NCI-H146 treated with DMSO at 0.1 percent for 48 hours (cell line): ENCODE results near the gene MT1HL1.

Source experiments
- DNase-seq: peaks from one replicate; lab custom pipeline; 2025; ENCODE audit not compliant: unreplicated experiment; lab: John Stamatoyannopoulos, UW

MT1HL1 gene

DNA sequence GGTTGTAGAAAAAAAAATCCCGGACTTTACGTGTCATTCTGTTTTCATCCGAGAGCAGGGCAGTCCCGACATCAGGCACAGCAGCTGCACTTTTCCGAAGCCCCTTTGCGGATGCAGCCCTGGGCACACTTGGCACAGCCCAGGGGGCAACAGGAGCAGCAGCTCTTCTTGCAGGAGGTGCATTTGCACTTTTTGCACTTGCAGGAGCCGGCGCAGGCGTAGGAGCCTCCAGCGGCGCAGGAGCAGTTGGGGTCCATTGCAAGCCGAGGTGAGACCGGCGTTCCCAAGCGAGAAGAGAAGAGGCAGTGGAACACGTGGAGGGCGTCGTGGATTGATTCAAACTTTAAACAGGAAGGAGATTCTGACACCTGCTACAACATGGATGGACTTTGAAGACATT is at the start of gene MT1HL1:
TSS of gene MT1HL1 (minus strand) at position 326 of the 400 bp plus-strand sequence. CDS start at position 257, 69 bp downstream.
- DNase-seq: no peak

- no peak for DNase-seq
Measured at GRCh38 chr1:237050915-237051314, 46.7 kb upstream of the MT1HL1 start.

DNA sequence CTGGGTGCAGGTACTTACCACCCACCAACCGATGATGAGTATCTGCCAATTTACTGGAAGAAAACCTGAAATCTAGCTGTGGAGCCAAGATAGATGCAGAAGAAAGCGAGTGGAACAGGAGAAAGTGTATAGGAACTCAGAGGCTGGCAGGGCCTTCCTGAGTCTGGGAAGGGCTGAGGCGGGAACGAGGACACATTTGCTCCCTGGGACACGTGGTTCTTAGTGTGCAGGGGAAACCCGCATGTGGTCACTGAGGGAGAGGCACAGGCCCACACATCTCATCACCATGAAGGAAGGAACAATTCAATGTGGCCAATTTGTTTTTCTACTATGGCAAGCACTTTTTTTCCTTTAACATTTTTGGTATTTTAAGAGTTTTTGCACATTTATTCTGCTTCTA is 45.9 kb upstream of the MT1HL1 start:
- no peak for DNase-seq

GRCh38 chr1:237048803-237049202 is 44.6 kb upstream of the MT1HL1 start:
- no peak for DNase-seq

DNA sequence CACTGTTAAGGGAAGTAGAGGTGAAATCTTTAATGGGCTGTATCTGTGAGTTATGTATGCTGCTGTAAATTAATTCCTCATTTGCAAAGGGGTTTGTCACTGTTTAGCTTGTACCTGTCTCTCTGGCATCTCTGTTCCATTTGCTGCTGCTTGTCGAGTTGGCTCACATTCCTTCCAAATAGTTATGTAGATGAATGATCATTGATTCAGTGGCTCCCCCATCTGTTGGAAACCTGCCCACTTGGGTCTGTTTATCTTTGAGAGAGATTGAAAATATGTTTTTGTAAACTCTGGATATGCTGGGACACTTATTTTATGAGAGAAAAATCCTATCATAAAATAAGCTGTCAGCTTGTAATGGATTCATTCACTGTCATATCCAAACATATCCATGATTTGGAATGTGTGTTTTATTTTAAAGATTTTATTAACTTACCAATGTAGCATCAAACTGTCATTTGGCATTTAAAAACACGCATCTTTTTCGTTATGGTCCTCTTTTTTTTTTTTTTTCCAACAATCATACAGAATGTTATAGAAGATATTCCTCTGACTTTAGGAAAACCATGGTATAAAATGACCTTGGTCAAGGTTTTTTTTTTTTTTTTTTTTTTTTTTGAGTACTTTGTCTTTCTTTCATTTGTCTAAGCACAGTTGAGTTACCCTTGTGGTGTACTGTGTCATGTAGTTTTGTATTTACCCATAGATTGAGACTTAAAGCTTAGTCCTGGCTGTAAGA is 41.2 kb upstream of the MT1HL1 start:
- DNase-seq: no peak

DNA sequence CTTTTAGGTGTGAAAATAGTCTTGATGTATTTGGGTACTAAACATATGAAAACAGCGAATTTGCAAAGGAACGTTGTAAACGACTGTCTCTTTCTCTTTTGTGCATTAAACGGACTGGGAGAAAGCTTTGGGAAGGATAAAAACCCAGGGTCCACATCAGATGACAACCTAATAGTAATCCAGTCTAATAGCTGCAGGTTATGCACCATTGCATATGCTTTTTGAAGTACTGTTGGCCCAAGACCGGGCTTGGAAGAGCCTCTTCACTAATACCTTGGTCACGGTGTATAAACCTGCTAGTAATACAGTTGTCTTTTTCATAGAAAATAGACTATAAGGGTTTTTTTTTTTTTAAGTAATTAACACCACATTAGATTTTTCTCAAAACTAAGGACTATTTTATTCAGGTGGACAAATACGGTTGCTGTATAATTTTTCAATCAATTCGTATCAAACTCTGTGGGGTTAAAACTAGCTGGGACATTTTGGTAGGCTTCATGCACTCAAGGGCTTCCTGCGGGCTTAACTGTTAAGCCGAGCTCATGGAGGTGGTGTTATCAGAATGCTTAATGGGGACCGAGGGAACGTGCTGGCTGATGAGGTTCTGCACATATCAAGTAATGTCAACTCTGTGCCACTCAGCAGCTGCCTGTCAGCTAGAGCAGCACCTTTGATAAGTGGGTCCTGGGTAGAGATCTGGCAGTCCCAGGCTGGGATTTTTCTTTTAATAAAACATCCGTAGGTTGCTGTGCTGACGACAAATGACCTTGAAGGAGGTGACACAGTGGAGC is 39.8 kb upstream of the MT1HL1 start:
- no peak for DNase-seq

GRCh38 chr1:237042892-237043576 is 38.8 kb upstream of the MT1HL1 start:
- DNase-seq: no peak

GRCh38 chr1:237042526-237042891 is 38.3 kb upstream of the MT1HL1 start:
- DNase-seq: no peak

DNA sequence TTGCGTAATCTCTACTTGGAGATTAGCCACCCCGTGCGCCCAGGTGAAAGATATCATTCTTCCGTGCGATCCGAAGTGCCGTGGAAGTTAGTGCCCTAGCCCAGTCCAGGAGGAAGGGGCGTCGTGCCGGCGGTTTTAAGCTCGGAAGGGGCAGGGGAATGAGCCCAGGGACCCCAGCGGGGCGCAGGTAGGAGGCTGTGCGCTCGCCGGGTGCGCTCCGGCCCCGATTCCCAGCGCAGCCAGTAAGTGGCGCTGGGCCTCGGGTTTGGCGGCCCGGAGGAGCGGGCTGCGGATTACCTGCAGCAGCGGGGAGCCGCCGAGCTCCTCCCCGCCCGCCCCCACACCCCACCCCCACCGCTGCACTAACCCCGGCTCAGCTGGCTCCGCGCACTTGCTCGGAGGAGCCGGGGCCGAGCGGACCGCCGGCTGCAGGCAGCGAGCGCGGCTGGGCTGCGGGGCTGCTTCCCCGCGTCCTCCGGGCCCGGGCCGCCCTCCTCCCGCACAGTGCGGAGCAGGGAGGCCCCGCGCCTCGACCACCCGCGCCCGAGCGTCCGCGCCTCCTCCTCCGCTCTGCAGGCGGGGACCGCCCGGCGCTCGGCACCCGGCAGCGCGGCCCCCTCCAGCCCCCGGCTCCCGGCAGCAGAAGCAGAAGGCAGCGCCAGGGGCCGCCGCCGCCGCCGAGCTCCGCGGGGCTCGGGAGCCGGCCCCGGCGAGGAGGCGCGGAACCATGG is 37.7 kb upstream of the MT1HL1 start, which contains the start of gene RYR2:
TSS of gene RYR2 (plus strand) at position 390 of the 731 bp plus-strand sequence. CDS start at position 728, 338 bp downstream.
- no peak for DNase-seq

- DNase-seq: no peak
Measured at GRCh38 chr1:237041461-237041794, 37.2 kb upstream of the MT1HL1 start.

DNA sequence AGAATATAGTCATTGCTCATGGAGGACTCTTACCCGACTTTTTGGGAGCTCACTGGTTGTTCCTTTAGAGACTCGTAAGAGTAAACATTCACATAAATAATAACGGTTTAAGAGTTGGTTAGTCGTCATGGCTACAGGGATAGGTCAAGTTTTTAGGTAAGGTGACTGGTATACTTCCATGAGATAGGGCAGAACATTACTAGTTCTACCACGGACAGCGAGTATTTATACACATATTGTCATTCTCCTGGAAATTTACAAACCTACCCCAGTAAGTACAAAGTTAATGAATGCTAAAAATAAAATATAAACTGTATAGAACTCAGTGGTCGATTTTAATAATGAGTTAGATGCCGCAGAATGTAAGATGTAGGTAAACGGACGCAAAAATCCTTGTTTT is 36.6 kb upstream of the MT1HL1 start:
- DNase-seq: no peak

GRCh38 chr1:237038211-237038610 is 34.0 kb upstream of the MT1HL1 start:
- DNase-seq: no peak

- DNase-seq: no peak
Measured at GRCh38 chr1:237035759-237036158, 31.5 kb upstream of the MT1HL1 start.

GRCh38 chr1:237033804-237034203 is 29.6 kb upstream of the MT1HL1 start:
- DNase-seq: no peak

DNA sequence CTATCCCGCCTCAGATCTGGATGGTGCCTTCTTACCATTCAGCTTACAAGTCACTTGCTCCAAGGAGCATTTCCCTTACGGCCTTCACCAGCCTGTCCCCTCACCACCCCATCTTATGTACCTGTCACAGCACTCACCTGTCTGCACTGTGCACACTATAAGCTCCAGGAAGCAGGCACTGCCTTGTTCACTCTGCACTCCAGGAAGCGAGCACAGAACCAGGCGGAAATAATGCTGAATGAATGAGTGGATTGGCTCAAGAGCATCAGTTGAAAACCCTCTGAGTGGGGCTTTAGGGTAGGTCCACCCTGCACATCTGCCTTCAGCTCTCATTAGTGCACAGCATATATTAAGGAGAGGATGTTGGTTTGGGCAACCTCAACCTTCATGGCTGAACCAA is 28.8 kb upstream of the MT1HL1 start:
- no peak for DNase-seq

DNA sequence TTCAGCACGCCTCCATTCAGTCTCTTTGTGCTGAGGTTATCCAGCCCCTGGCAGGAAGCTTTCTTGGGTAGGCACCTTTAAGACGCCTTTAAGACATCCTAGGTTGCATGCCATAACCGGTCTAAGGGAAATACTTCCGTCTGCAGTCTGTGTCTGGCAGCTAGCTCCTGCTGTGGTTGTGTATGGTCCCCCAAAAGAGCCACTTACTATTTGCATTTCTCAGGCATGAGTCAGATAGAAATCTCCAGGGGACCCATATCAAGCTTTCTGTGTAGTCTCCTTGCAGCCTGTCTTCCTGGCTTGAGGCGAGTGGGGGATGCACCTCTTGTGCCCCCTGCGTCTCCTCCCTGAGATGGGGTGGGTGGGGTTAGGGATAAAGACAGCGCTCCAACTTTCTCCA is 27.8 kb upstream of the MT1HL1 start:
- no peak for DNase-seq

GRCh38 chr1:237031480-237031879 is 27.2 kb upstream of the MT1HL1 start:
- DNase-seq: no peak

DNA sequence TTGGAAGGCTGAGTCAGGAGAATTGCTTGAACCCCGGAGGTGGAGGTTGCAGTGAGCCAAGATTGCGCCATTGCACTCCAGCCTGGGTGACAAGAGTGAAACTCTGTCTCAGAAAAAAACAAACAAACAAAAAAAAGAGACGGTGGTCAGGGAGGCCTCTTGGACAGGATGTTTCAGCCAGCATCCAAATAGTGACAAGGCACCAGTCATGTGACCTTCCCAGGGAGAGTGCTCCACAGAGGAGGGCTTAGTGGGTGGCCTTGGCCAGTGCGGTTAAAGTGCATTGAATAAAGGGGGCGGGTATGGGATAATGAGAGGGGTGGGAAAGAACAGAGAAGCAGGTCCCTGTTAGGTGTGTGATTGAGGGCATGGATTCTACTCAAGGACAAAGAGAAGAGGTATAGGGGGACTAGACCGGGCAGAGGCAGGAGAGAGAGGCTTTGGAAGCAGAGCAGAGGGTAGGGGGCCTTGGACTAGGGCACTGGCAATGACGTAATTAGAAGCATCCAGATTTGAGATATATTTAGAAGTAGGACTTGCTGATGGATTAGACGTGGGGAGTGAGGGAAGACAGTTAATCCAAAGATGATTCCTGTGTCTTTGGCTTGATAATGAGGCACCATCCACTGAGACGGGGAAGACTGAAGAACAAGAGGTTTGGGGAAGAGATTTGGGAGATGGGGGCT is 25.8 kb upstream of the MT1HL1 start:
- no peak for DNase-seq

DNA sequence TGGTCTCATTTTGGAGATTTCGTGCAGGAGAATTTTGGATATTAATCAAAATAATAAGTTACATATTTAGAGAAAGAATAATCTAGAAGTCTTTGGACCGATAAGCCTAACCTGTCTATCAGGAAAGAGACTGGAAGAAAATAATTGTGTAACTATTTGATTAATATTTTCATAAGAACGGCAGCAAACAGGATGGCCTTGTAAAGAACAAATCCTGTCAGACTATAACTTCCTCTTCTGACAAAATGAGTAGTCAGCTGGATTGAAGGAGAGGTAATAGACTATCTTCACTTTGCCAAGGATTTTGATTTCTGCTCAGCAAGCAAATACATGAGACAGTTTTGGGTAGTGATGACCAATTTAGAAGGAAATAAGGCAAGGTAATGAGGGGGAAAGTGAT is 25.0 kb upstream of the MT1HL1 start:
- DNase-seq: no peak

- no peak for DNase-seq
Measured at GRCh38 chr1:237025358-237026074, 21.3 kb upstream of the MT1HL1 start.
